ENCODE results near the gene ADD1.

GRCh38 chr4:2812612-2813354 lies 30.9 kb upstream of the ADD1 start:
- TF ChIP-seq, protein P1, sequence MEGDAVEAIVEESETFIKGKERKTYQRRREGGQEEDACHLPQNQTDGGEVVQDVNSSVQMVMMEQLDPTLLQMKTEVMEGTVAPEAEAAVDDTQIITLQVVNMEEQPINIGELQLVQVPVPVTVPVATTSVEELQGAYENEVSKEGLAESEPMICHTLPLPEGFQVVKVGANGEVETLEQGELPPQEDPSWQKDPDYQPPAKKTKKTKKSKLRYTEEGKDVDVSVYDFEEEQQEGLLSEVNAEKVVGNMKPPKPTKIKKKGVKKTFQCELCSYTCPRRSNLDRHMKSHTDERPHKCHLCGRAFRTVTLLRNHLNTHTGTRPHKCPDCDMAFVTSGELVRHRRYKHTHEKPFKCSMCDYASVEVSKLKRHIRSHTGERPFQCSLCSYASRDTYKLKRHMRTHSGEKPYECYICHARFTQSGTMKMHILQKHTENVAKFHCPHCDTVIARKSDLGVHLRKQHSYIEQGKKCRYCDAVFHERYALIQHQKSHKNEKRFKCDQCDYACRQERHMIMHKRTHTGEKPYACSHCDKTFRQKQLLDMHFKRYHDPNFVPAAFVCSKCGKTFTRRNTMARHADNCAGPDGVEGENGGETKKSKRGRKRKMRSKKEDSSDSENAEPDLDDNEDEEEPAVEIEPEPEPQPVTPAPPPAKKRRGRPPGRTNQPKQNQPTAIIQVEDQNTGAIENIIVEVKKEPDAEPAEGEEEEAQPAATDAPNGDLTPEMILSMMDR (IDR thresholded peaks at IDR 0.05) = no peak
- TF ChIP-seq POLR2A (IDR thresholded peaks at IDR 0.05) (no peak), EP300 (IDR thresholded peaks at IDR 0.05) (no peak)

Measured in tibial nerve (tissue), 4 donors.